Measurements from ENCODE around the gene ATXN7L1. TPM values are rescaled to one million over a fixed set of nuclear protein-coding genes. Genes with fewer than 3 reads are reported as not detected.

The ATXN7L1 gene
- total and polyA plus RNA-seq, 4 donors = 7.1 to 11.0 (median 8.5) TPM

GRCh38 chr7:105810556-105810955 is 65.8 kb downstream of the ATXN7L1 start:
- Histone ChIP-seq H3K36me3 (ENCODE audit: control insufficient read depth, insufficient read depth, low read length) (peaks cover 4% of the 10 kb centered on the region), H3K4me3 (ENCODE audit: low read depth, low read length) (no peak overlapping the region), H3K4me1 (ENCODE audit: control insufficient read depth, insufficient read depth, low read length) (peaks cover 5% of the 10 kb centered on the region), H3K27me3 (ENCODE audit: control insufficient read depth, insufficient read depth, low read length) (no peaks in the 10 kb centered on the region), H3K9me3 (ENCODE audit: control insufficient read depth, insufficient read depth, low read length) (no peaks in the 10 kb centered on the region), H3K27ac (ENCODE audit: low read depth, low read length) (no peak overlapping the region)
- 96% methylated on average over 8 of the region's 8 CpGs for WGBS (ENCODE audit: insufficient coverage)
- no peak for DNase-seq (ENCODE audit: low read depth in 4 of 6, low spot score in 6 of 6)

GRCh38 chr7:105808703-105809590 is 67.5 kb downstream of the ATXN7L1 start:
- Histone ChIP-seq H3K36me3 (ENCODE audit: control insufficient read depth, insufficient read depth, low read length) (peaks cover 4% of the 10 kb centered on the region), H3K27me3 (ENCODE audit: control insufficient read depth, insufficient read depth, low read length) (no peaks in the 10 kb centered on the region), H3K4me3 (ENCODE audit: low read depth, low read length) (no peak overlapping the region), H3K9me3 (ENCODE audit: control insufficient read depth, insufficient read depth, low read length) (no peaks in the 10 kb centered on the region), H3K27ac (ENCODE audit: low read depth, low read length) (no peak overlapping the region), H3K4me1 (ENCODE audit: control insufficient read depth, insufficient read depth, low read length) (peaks cover 10% of the 10 kb centered on the region)
- DNase-seq (ENCODE audit: low read depth in 4 of 6, low spot score in 6 of 6) = no peak
- 94% methylated on average over 3 of the region's 8 CpGs for WGBS (ENCODE audit: insufficient coverage)

GRCh38 chr7:105808209-105808608 is 68.2 kb downstream of the ATXN7L1 start:
- H3K9me3 ChIP-seq (ENCODE audit: control insufficient read depth, insufficient read depth, low read length) = no peaks in the 10 kb centered on the region
- peaks cover 10% of the 10 kb centered on the region for H3K4me1 ChIP-seq (ENCODE audit: control insufficient read depth, insufficient read depth, low read length)
- peaks cover 4% of the 10 kb centered on the region for H3K36me3 ChIP-seq (ENCODE audit: control insufficient read depth, insufficient read depth, low read length)
- no peak for DNase-seq (ENCODE audit: low read depth in 4 of 6, low spot score in 6 of 6)
- no peak overlapping the region for H3K4me3 ChIP-seq (ENCODE audit: low read depth, low read length)
- no peaks in the 10 kb centered on the region for H3K27me3 ChIP-seq (ENCODE audit: control insufficient read depth, insufficient read depth, low read length)
- H3K27ac ChIP-seq (ENCODE audit: low read depth, low read length) = no peak overlapping the region
- no CpG with 5 or more reads among the region's 1 CpG for WGBS (ENCODE audit: insufficient coverage)

DNA sequence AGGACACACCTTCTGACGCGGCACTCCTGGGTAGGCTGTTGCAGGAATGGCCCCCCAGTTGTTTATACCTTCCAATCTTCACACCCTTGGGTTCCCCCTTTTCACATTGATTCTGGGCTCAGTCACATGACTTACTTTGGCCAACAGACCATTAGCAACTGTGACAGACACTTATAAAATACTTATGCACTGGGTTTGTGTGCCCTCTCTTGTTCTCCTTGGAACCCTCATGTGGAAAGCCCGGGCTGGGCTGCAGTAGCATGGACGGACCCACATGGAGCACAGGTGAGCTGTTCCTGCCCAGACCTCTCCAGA is 69.0 kb downstream of the ATXN7L1 start:
- peaks cover 4% of the 10 kb centered on the region for H3K36me3 ChIP-seq (ENCODE audit: control insufficient read depth, insufficient read depth, low read length)
- WGBS (ENCODE audit: insufficient coverage) = 96% methylated on average over 4 of the region's 4 CpGs
- H3K27ac ChIP-seq (ENCODE audit: low read depth, low read length) = no peak overlapping the region
- no peak for DNase-seq (ENCODE audit: low read depth in 4 of 6, low spot score in 6 of 6)
- H3K4me1 ChIP-seq (ENCODE audit: control insufficient read depth, insufficient read depth, low read length) = peaks cover 10% of the 10 kb centered on the region
- H3K4me3 ChIP-seq (ENCODE audit: low read depth, low read length) = no peak overlapping the region
- H3K9me3 ChIP-seq (ENCODE audit: control insufficient read depth, insufficient read depth, low read length) = no peaks in the 10 kb centered on the region
- H3K27me3 ChIP-seq (ENCODE audit: control insufficient read depth, insufficient read depth, low read length) = no peaks in the 10 kb centered on the region

DNA sequence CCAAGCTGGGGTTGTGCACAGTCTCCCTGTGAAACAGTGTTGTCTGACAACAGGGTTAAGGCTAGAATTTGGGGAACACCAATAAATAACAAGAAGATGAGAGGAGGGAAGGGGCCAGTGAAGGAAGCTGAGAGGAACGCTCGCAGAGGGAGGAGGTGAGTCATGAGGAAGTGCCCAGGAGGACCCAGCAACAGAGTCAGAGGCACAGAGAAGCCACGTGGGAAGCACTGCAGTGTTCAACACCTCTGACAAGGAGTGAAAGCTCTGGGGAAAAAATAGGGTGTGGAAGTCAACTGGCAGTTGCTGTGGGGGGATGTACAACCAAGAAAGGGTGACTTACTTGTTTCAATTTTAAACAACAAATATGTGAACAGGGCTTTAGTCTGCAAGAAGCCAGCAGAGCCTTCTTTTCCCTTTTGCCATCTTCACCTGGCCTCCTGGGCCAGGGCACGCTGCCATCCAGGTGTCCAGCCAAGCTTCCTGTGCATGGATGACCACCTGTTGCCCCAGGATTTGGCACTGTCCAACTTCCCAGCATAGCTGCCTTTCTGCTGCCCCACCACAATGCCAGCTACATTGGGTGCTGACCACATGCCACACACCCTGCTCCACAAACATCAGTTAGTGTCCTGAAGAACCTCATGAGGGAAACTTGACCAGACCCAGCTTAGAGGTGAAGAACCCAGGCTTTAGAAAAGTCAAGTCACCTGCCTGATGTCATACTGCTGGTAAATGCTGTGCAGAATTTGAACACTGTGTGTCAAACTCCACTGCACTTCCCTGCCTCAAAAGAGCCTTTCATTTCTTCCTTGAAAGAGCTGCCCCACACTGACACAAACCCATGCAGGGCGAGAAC is 69.6 kb downstream of the ATXN7L1 start:
- H3K27me3 ChIP-seq (ENCODE audit: control insufficient read depth, insufficient read depth, low read length) = no peaks in the 10 kb centered on the region
- H3K36me3 ChIP-seq (ENCODE audit: control insufficient read depth, insufficient read depth, low read length) = peaks cover 4% of the 10 kb centered on the region
- H3K4me1 ChIP-seq (ENCODE audit: control insufficient read depth, insufficient read depth, low read length) = peaks cover 10% of the 10 kb centered on the region
- no peak overlapping the region for H3K4me3 ChIP-seq (ENCODE audit: low read depth, low read length)
- H3K9me3 ChIP-seq (ENCODE audit: control insufficient read depth, insufficient read depth, low read length) = no peaks in the 10 kb centered on the region
- WGBS (ENCODE audit: insufficient coverage) = 89% methylated on average over 5 of the region's 5 CpGs
- no peak overlapping the region for H3K27ac ChIP-seq (ENCODE audit: low read depth, low read length)
- DNase-seq (ENCODE audit: low read depth in 4 of 6, low spot score in 6 of 6) = no peak

GRCh38 chr7:105805447-105806019 is 70.9 kb downstream of the ATXN7L1 start:
- H3K27me3 ChIP-seq (ENCODE audit: control insufficient read depth, insufficient read depth, low read length) = no peaks in the 10 kb centered on the region
- H3K4me1 ChIP-seq (ENCODE audit: control insufficient read depth, insufficient read depth, low read length) = peaks cover 10% of the 10 kb centered on the region
- peak in 1 of 6 donors; percentile 44 for DNase-seq (ENCODE audit: low read depth in 4 of 6, low spot score in 6 of 6)
- 38% methylated on average over 11 of the region's 11 CpGs for WGBS (ENCODE audit: insufficient coverage)
- H3K4me3 ChIP-seq (ENCODE audit: low read depth, low read length) = no peak overlapping the region
- no peaks in the 10 kb centered on the region for H3K9me3 ChIP-seq (ENCODE audit: control insufficient read depth, insufficient read depth, low read length)
- no peak overlapping the region for H3K27ac ChIP-seq (ENCODE audit: low read depth, low read length)
- no peaks in the 10 kb centered on the region for H3K36me3 ChIP-seq (ENCODE audit: control insufficient read depth, insufficient read depth, low read length)

DNA sequence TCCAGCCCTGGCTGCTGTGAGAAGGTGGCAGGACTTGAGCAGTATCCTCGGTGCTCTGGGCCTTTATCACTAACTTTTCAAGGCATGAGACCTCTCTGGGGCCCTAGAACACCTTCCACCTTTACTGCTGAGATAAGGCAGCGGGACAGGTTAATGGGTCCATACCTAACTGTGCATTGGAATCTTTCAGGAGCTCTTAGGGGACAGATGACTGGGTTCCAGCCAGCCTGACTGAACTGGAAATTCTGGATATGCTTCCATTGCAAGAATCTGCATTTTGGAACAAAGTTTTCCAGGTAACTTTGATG is 73.0 kb downstream of the ATXN7L1 start:
- H3K9me3 ChIP-seq (ENCODE audit: control insufficient read depth, insufficient read depth, low read length) = no peaks in the 10 kb centered on the region
- no peaks in the 10 kb centered on the region for H3K36me3 ChIP-seq (ENCODE audit: control insufficient read depth, insufficient read depth, low read length)
- H3K27me3 ChIP-seq (ENCODE audit: control insufficient read depth, insufficient read depth, low read length) = no peaks in the 10 kb centered on the region
- no peak overlapping the region for H3K27ac ChIP-seq (ENCODE audit: low read depth, low read length)
- peaks cover 10% of the 10 kb centered on the region for H3K4me1 ChIP-seq (ENCODE audit: control insufficient read depth, insufficient read depth, low read length)
- no peak for DNase-seq (ENCODE audit: low read depth in 4 of 6, low spot score in 6 of 6)
- WGBS (ENCODE audit: insufficient coverage) = 100% methylated on average over 2 of the region's 2 CpGs
- no peak overlapping the region for H3K4me3 ChIP-seq (ENCODE audit: low read depth, low read length)

DNA sequence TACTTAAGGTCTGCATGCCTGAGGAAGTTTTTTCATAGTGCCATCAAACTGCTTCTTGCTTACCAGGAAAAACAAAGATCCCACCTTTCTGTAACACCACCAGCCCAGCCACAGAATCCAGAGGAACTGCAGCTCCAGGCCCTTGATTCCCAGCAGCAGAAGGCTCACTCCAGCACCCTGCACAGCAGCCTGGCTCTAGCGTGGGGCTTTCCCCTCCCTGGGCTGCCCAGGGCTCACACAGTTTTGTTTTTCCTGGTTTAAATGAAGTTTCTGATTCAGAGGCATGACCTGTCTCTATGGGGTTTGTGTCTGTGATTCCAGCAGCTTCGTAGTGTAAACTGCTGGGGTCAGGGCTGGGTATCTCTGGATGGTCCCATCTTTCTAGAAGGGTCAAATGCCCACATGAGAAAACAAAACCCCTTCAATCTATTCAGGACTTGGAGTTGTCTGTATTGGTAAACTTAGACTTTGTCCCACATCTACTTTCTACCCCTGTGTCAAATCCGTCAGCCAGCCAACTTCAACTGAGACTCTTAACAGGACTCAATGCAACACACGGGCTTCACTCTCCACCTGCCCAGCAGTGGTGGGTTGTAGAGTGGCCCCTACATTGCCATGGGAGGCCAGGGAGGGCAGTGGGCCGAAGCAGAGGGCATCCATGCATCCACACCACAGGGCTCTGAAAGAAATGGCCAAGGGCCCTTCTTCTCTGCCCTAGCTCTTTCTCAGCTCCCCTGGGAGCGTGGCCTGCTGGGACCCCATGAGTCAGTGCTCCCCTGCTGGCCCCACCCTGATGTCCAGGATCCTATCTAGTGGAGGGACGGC is 73.6 kb downstream of the ATXN7L1 start:
- WGBS (ENCODE audit: insufficient coverage) = 88% methylated on average over 4 of the region's 7 CpGs
- peaks cover 10% of the 10 kb centered on the region for H3K4me1 ChIP-seq (ENCODE audit: control insufficient read depth, insufficient read depth, low read length)

DNA sequence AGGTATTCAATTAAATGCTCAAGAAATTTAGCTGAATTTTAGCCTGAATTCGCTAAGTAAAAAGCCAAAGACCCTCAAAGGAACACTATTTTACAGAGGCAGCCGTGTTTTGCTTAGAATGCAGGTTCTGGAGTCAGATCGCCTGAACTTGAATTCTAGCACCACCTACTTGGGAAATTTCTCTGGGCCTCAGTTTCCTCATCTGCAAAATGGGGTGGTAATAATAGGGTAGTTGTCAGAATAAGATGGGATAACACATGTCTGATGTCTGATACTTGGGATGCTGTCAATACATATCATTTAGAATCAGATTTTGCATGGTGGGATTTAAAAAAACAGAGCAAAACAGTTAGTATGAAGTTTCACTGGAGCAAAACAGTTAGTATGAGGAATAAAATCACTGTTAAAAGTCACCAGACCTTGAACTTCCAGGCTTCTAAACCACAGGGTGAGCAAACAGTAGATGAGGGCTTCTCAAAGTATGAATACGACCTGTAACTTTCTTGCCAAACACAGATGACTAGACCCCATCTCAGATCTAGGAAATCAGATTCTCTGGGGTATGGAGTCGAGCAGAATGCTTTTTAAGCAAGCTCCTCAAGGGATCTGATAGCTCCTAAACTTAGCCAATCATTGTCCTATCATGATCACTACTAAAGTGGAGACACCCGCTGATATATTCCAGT is 75.4 kb downstream of the ATXN7L1 start:
- H3K4me3 ChIP-seq (ENCODE audit: low read depth, low read length) = no peak overlapping the region
- H3K4me1 ChIP-seq (ENCODE audit: control insufficient read depth, insufficient read depth, low read length) = peaks cover 10% of the 10 kb centered on the region
- H3K9me3 ChIP-seq (ENCODE audit: control insufficient read depth, insufficient read depth, low read length) = no peaks in the 10 kb centered on the region
- no peak overlapping the region for H3K27ac ChIP-seq (ENCODE audit: low read depth, low read length)
- no peaks in the 10 kb centered on the region for H3K36me3 ChIP-seq (ENCODE audit: control insufficient read depth, insufficient read depth, low read length)
- no peak for DNase-seq (ENCODE audit: low read depth in 4 of 6, low spot score in 6 of 6)
- WGBS (ENCODE audit: insufficient coverage) = 80% methylated on average over 1 of the region's 6 CpGs
- H3K27me3 ChIP-seq (ENCODE audit: control insufficient read depth, insufficient read depth, low read length) = no peaks in the 10 kb centered on the region

More for the DNA sequence above, 73.6 kb downstream of the ATXN7L1 start:
- H3K4me3 ChIP-seq (ENCODE audit: low read depth, low read length) = no peak overlapping the region
- H3K27ac ChIP-seq (ENCODE audit: low read depth, low read length) = no peak overlapping the region
- no peaks in the 10 kb centered on the region for H3K27me3 ChIP-seq (ENCODE audit: control insufficient read depth, insufficient read depth, low read length)
- H3K9me3 ChIP-seq (ENCODE audit: control insufficient read depth, insufficient read depth, low read length) = no peaks in the 10 kb centered on the region
- no peaks in the 10 kb centered on the region for H3K36me3 ChIP-seq (ENCODE audit: control insufficient read depth, insufficient read depth, low read length)
- no peak for DNase-seq (ENCODE audit: low read depth in 4 of 6, low spot score in 6 of 6)

Data from spinal cord (tissue), 10 donors.